SKM-1 treated with dmso at 0.1 percent for 144 hours (cell line): ENCODE measurements around the gene ALOX12.

ENCODE experiments used
- DNase-seq: peaks from one replicate; lab custom pipeline; 2025; ENCODE audit not compliant: unreplicated experiment; lab: John Stamatoyannopoulos, UW

The ALOX12 gene

GRCh38 chr17:7001318-7001961, 5.6 kb downstream of the ALOX12 start:
- peak; percentile 0 for DNase-seq

GRCh38 chr17:7002288-7003047, 6.6 kb downstream of the ALOX12 start:
- no peak for DNase-seq

- no peak for DNase-seq
These were observed 7.9 kb downstream of the ALOX12 start for GRCh38 chr17:7003745-7004144.

- peak; percentile 39 for DNase-seq
These were observed 8.8 kb downstream of the ALOX12 start for GRCh38 chr17:7004398-7005253.

GRCh38 chr17:7005716-7006115, 9.9 kb downstream of the ALOX12 start:
- no peak for DNase-seq

- DNase-seq = no peak
These were observed 11.3 kb downstream of the ALOX12 start for GRCh38 chr17:7007143-7007542.

GRCh38 chr17:7010523-7010922, 14.7 kb downstream of the ALOX12 start:
- DNase-seq = no peak

- DNase-seq = no peak
These were observed 15.6 kb downstream of the ALOX12 start for GRCh38 chr17:7011415-7011814.

GRCh38 chr17:7011942-7012254, 16.0 kb downstream of the ALOX12 start:
- no peak for DNase-seq

- DNase-seq = peak; percentile 79
These were observed 18.6 kb downstream of the ALOX12 start for GRCh38 chr17:7014261-7014994.

- no peak for DNase-seq
These were observed 19.4 kb downstream of the ALOX12 start for GRCh38 chr17:7014995-7015958.

- no peak for DNase-seq
These were observed 20.6 kb downstream of the ALOX12 start for GRCh38 chr17:7016418-7016817.

- DNase-seq = no peak
These were observed 21.3 kb downstream of the ALOX12 start for GRCh38 chr17:7016886-7017826.

GRCh38 chr17:7017827-7018200, 22.0 kb downstream of the ALOX12 start:
- no peak for DNase-seq

- DNase-seq = no peak
These were observed 22.6 kb downstream of the ALOX12 start for GRCh38 chr17:7018331-7018964.

- no peak for DNase-seq
These were observed 23.5 kb downstream of the ALOX12 start for GRCh38 chr17:7019367-7019766.

GRCh38 chr17:7019839-7020519, 24.1 kb downstream of the ALOX12 start:
- DNase-seq = no peak
